HG03095 (cell line): ENCODE results near the gene PCDHGA1.

ENCODE experiments used
- ATAC-seq: cut with Tn5 transposase; IDR thresholded peaks from one replicate; pipeline ENCODE4 v1.9.1; 2021; ENCODE audit warnings: moderate library complexity; ENCODE audit not compliant: unreplicated experiment

PCDHGA1 gene

GRCh38 chr5:141527426-141527825, 197.1 kb downstream of the PCDHGA1 start:
- no peak for ATAC-seq

- ATAC-seq: no peak
Observed at GRCh38 chr5:141528291-141528984, 198.1 kb downstream of the PCDHGA1 start.

GRCh38 chr5:141529002-141529401, 198.7 kb downstream of the PCDHGA1 start:
- peak; percentile 49 for ATAC-seq

GRCh38 chr5:141529873-141530272, 199.6 kb downstream of the PCDHGA1 start:
- ATAC-seq: peak; percentile 45

- no peak for ATAC-seq
Observed at GRCh38 chr5:141532726-141533125, 202.4 kb downstream of the PCDHGA1 start.

- ATAC-seq: no peak
Observed at GRCh38 chr5:141533897-141534296, 203.6 kb downstream of the PCDHGA1 start.

GRCh38 chr5:141534492-141535213, 204.3 kb downstream of the PCDHGA1 start:
- no peak for ATAC-seq

GRCh38 chr5:141543053-141543452, 212.7 kb downstream of the PCDHGA1 start:
- ATAC-seq: no peak

- ATAC-seq: no peak
Observed at GRCh38 chr5:141547488-141547887, 217.2 kb downstream of the PCDHGA1 start.

GRCh38 chr5:141547921-141548320, 217.6 kb downstream of the PCDHGA1 start:
- ATAC-seq: no peak

- peak; percentile 69 for ATAC-seq
Observed at GRCh38 chr5:141557681-141558136, 227.4 kb downstream of the PCDHGA1 start.

- ATAC-seq: no peak
Observed at GRCh38 chr5:141558150-141558549, 227.8 kb downstream of the PCDHGA1 start.

- ATAC-seq: no peak
Observed at GRCh38 chr5:141559461-141559860, 229.1 kb downstream of the PCDHGA1 start.

GRCh38 chr5:141560151-141560550, 229.8 kb downstream of the PCDHGA1 start:
- ATAC-seq: no peak

- no peak for ATAC-seq
Observed at GRCh38 chr5:141560725-141561483, 230.6 kb downstream of the PCDHGA1 start.
